Suprapubic skin (tissue), 4 donors: Measurements from ENCODE around the gene POU5F1. TPM values are rescaled to one million over a fixed set of nuclear protein-coding genes. Genes with fewer than 3 reads are reported as not detected.

Source experiments
- DNase-seq, 2 donors: peaks; one replicate each; pipeline ENCODE4 v3.0.0-alpha.2; 2019; ENCODE audit warnings: low spot score in 2 of 2
- H3K27ac ChIP-seq: fragments of 200-600 bp; sonication (generic); one replicate; pipeline ENCODE4 v1.5.1; 2019
- H3K27me3 ChIP-seq: fragments of 200-600 bp; sonication (generic); one replicate; pipeline ENCODE4 v1.5.1; 2019
- H3K36me3 ChIP-seq: fragments of 200-600 bp; sonication (generic); one replicate; pipeline ENCODE4 v1.5.1; 2019
- H3K4me1 ChIP-seq: fragments of 200-600 bp; sonication (generic); one replicate; pipeline ENCODE4 v1.5.1; 2019
- H3K4me3 ChIP-seq: fragments of 200-600 bp; sonication (generic); one replicate; pipeline ENCODE4 v1.5.1; 2019; ENCODE audit warnings: mild to moderate bottlenecking
- H3K9me3 ChIP-seq: fragments of 200-600 bp; sonication (generic); one replicate; pipeline ENCODE4 v1.5.1; 2019
- EP300 ChIP-seq: sonication (generic); formaldehyde crosslinking; IDR thresholded peaks from one replicate; pipeline ENCODE4 v1.6.1; 2017; ENCODE audit warnings: antibody characterized with exemption
- POLR2A ChIP-seq, 2 donors: fragments of 450-650 bp; IDR thresholded peaks; one replicate each; pipeline ENCODE4 v1.6.1; 2017; ENCODE audit warnings: antibody characterized with exemption in 2 of 2, mild to moderate bottlenecking in 2 of 2, moderate library complexity in 2 of 2
- POLR2AphosphoS5 ChIP-seq, 3 donors: sonication (generic); formaldehyde crosslinking; IDR thresholded peaks; one replicate each; pipeline ENCODE4 v1.6.1; 2017; ENCODE audit warnings: antibody characterized with exemption in 3 of 3
- WGBS: methylation state at CpG from one replicate; pipeline ENCODE4 v1.1.5; 2018; 5-methylcytosine and 5-hydroxymethylcytosine counted together
- total RNA-seq, 4 donors: library from RNA; depleted of rRNA; stranded (reverse); fragments of >200 nt; gene quantifications; one replicate each; pipeline ENCODE4 v1.1.0, GENCODE V29; 2016
- TF ChIP-seq, protein P1 (sequence below), 2 donors: fragments of 200-600 bp in 1 of 2; fragments of 450-650 bp in 1 of 2; sonication (generic) in 1 of 2; IDR thresholded peaks; one replicate each; pipeline ENCODE4 v1.5.1; 2016 to 2019; ENCODE audit warnings: antibody characterized with exemption in 2 of 2, mild to moderate bottlenecking in 1 of 2, moderate library complexity in 1 of 2

POU5F1 gene
- total RNA-seq, 4 donors from 2014 or later, result 0.85 to 13.0 (median 7.7) TPM

DNA sequence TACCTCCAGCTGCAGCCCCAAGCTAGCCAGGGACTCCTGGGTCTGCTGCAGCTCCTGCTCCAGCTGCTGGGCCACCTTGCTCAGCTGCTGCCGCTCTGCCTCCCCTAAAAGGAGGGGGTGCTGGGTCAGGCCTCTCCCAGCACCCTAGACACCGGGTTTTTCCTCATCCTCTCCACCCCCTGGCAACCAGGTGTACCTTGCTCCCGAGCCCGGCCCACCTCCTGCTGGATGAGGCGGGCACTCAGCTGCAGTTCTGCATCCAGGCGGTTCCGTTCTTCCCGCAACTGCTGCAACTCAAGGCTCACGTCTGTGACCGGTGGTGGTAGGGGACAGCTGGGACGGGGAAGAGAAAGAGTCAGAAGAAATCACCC is 25.5 kb downstream of the POU5F1 start:
- H3K4me3 ChIP-seq, result no peak overlapping the region
- H3K36me3 ChIP-seq, result peaks cover 29% of the 10 kb centered on the region
- TF ChIP-seq POLR2AphosphoS5 (IDR thresholded peaks at IDR 0.05), result no peak
- TF ChIP-seq POLR2A (IDR thresholded peaks at IDR 0.05), result no peak
- TF ChIP-seq, protein P1, sequence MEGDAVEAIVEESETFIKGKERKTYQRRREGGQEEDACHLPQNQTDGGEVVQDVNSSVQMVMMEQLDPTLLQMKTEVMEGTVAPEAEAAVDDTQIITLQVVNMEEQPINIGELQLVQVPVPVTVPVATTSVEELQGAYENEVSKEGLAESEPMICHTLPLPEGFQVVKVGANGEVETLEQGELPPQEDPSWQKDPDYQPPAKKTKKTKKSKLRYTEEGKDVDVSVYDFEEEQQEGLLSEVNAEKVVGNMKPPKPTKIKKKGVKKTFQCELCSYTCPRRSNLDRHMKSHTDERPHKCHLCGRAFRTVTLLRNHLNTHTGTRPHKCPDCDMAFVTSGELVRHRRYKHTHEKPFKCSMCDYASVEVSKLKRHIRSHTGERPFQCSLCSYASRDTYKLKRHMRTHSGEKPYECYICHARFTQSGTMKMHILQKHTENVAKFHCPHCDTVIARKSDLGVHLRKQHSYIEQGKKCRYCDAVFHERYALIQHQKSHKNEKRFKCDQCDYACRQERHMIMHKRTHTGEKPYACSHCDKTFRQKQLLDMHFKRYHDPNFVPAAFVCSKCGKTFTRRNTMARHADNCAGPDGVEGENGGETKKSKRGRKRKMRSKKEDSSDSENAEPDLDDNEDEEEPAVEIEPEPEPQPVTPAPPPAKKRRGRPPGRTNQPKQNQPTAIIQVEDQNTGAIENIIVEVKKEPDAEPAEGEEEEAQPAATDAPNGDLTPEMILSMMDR (IDR thresholded peaks at IDR 0.05), result no peak
- TF ChIP-seq EP300, result no peak
- DNase-seq, result no peak
- 83% methylated on average over 11 of the region's 11 CpGs for WGBS
- peaks cover 5% of the 10 kb centered on the region for H3K4me1 ChIP-seq
- no peaks in the 10 kb centered on the region for H3K27me3 ChIP-seq
- no peaks in the 10 kb centered on the region for H3K9me3 ChIP-seq
- no peak overlapping the region for H3K27ac ChIP-seq

DNA sequence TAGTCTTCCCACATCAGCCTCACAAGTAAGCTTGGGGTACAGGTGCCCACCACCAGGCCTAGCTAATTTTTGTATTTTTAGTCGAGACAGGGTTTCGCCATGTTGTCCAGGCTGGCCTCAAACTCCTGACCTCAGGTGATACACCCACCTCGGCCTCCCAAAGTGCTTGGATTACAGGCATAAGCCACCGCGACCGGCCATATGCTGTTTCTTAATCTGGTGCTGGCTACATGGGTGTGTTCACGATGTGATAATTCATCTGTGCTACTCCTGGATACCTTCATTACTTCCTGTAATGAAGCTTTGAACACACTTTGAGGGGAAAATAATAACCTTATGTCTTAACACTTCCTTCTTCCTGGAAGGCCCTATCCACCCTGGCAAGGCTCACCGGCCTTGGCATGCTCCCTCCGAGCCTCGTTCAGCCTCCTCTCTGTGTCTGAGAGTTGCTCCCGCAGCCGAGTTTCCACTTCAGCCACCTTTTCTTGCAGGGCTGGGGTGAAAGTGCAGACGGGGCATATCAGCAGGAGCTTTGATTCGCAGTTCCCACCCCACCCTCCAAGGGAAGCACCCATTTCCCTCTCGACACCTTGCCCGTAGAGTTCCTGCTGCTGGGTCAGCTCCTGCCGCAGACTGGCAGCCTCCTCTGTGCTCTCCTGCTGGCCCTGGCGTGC is 26.0 kb downstream of the POU5F1 start:
- Histone ChIP-seq H3K4me1 (peaks cover 10% of the 10 kb centered on the region), H3K27ac (no peak overlapping the region), H3K27me3 (no peaks in the 10 kb centered on the region), H3K36me3 (peaks cover 23% of the 10 kb centered on the region), H3K9me3 (no peaks in the 10 kb centered on the region), H3K4me3 (no peak overlapping the region)
- no peak for DNase-seq
- TF ChIP-seq POLR2AphosphoS5 (IDR thresholded peaks at IDR 0.05) (no peak), EP300 (no peak), POLR2A (IDR thresholded peaks at IDR 0.05) (no peak)
- TF ChIP-seq, protein P1 (IDR thresholded peaks at IDR 0.05), result no peak
- WGBS, result 84% methylated on average over 18 of the region's 18 CpGs

DNA sequence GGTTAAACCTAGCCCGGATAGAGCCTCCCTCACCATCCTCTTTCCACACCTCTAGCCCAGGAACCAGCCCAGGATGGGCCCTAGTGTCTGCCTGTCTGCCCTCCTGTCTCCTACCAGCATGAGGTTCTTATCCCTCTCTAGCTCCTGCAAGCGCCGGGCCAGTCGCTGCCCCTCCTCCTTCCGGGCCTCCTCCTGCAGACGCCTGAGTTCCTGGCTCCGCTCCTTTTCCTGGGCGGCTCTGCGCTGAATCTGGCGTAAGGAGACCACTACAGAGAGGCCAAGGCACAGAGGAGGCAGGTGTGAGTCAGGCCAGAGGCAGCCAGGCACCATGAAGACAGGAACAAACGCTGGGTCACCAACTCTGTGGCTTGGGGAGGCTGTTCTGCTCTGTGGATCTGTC is 27.3 kb downstream of the POU5F1 start:
- H3K4me3 ChIP-seq, result no peak overlapping the region
- H3K27ac ChIP-seq, result no peak overlapping the region
- no peak for DNase-seq
- H3K9me3 ChIP-seq, result no peaks in the 10 kb centered on the region
- H3K36me3 ChIP-seq, result peaks cover 16% of the 10 kb centered on the region
- TF ChIP-seq POLR2AphosphoS5 (IDR thresholded peaks at IDR 0.05) (no peak), EP300 (no peak), POLR2A (IDR thresholded peaks at IDR 0.05) (no peak)
- H3K4me1 ChIP-seq, result peaks cover 19% of the 10 kb centered on the region
- H3K27me3 ChIP-seq, result no peaks in the 10 kb centered on the region
- WGBS, result 32% methylated on average over 11 of the region's 11 CpGs

DNA sequence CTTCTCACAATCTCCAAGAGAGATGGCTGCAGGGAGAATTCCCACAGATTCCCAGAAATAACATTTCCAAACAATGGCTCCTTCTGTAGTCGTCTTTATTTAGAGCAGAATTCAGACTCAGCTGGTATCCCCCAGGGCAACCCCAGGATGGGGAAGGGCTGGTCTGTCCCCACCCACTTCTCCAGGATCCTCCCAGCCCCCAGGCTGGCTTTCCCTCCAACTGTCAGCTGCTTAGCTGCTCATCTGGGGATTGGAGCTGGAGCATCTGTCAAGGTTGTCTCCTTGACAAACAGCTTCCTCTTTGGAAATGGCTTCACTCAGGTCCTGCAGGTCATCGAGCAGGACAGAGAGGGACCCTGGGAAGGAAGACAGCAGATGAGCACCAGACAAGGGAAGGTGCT is 28.1 kb downstream of the POU5F1 start:
- Histone ChIP-seq H3K4me3 (no peak overlapping the region), H3K9me3 (no peaks in the 10 kb centered on the region), H3K27ac (no peak overlapping the region), H3K36me3 (peaks cover 15% of the 10 kb centered on the region), H3K27me3 (no peaks in the 10 kb centered on the region), H3K4me1 (peaks cover 27% of the 10 kb centered on the region)
- TF ChIP-seq POLR2A (IDR thresholded peaks at IDR 0.05), result no peak
- no peak for TF ChIP-seq POLR2AphosphoS5 (IDR thresholded peaks at IDR 0.05)
- TF ChIP-seq, protein P1 (IDR thresholded peaks at IDR 0.05), result no peak
- TF ChIP-seq EP300, result no peak
- WGBS, result 15% methylated on average over 2 of the region's 2 CpGs
- DNase-seq, result no peak

DNA sequence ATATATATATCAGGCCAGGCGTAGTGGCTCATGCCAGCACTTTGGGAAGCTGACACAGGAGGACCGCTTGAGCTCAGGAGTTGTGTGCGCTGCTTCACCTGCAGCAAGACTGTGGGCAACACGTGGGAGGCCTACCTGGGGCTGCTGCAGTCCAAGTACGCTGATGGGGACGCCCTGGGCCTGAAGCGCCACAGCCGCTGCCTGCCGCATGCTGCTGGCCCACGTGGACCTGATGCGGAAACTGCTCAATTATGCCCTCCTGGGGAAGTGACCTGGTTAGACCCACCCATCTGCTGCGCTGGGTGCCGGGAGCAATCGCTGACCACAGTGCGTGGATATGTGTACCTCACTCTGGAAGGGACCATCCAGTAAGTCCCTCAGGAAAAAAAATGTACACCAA is 29.8 kb downstream of the POU5F1 start:
- Histone ChIP-seq H3K4me3 (no peak overlapping the region), H3K4me1 (peaks cover 27% of the 10 kb centered on the region), H3K36me3 (peaks cover 12% of the 10 kb centered on the region), H3K9me3 (no peaks in the 10 kb centered on the region), H3K27me3 (no peaks in the 10 kb centered on the region), H3K27ac (no peak overlapping the region)
- TF ChIP-seq POLR2A (IDR thresholded peaks at IDR 0.05) (no peak), EP300 (no peak), POLR2AphosphoS5 (IDR thresholded peaks at IDR 0.05) (no peak)
- TF ChIP-seq, protein P1 (IDR thresholded peaks at IDR 0.05), result no peak
- 89% methylated on average over 15 of the region's 15 CpGs for WGBS
- no peak for DNase-seq
